NCI-H1694 treated with DMSO at 0.1 percent for 48 hours (cell line): ENCODE measurements around the gene UBE2J2.

ENCODE experiments used
- DNase-seq: peaks from one replicate; lab custom pipeline; 2025; lab: John Stamatoyannopoulos, UW

Gene UBE2J2

DNA sequence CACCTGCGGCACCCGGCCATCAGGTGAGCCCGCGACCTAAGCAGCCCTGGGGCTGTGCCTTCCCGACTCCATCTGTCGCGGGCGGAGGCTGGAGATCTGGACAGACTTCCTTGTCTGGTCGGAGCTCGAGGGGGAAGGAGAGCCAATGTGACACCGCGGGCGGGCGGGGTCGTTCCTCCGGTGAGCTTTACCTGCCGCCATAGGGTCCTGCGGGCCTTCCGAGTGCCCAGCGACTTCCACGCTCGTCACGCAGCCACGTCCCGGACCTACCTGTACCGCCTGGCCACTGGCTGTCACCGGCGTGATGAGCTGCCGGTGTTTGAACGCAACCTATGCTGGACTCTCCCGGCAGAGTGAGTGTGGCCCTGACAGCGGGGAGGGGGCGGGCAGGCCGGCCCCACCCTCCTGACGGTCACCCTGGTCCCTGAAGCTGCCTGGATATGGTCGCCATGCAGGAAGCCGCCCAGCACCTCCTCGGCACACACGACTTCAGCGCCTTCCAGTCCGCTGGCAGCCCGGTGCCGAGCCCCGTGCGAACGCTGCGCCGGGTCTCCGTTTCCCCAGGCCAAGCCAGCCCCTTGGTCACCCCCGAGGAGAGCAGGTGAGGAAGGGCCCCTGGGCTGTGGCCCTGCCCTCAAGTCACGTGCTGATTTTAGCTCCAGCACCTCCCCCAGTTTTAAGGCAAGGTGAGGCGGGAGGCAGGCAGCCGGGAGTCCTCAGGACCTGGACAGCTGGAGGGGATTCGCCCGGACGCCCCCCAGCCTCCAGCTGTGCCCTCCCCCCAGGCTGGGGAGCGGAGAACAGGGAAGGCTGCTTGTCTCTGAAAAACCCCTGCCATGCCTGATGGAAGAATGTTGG is 35.8 kb upstream of the UBE2J2 start:
- no peak for DNase-seq

DNA sequence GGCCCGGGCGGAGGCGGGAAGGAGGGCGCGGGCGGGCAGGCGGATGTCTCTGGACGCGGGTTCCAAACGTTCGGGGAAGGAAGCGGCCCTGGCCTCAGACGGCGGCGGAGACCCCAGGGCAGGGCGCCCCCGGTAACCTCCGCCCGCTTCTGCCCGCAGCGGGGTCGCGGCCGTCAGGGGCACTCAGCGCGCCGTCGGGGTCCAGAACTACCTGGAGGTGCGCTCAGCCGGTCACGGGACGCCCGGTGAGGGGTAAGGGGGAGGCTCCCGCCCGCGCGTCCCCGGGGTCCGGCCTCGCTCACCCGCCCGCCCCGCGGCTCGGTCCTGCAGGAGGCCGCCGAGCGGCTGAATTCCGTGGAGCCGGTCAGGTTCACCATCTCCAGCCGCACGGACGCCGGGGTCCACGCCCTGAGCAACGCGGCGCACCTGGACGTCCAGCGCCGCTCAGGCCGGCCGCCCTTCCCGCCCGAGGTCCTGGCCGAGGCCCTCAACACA is 35.1 kb upstream of the UBE2J2 start:
- DNase-seq = no peak

DNA sequence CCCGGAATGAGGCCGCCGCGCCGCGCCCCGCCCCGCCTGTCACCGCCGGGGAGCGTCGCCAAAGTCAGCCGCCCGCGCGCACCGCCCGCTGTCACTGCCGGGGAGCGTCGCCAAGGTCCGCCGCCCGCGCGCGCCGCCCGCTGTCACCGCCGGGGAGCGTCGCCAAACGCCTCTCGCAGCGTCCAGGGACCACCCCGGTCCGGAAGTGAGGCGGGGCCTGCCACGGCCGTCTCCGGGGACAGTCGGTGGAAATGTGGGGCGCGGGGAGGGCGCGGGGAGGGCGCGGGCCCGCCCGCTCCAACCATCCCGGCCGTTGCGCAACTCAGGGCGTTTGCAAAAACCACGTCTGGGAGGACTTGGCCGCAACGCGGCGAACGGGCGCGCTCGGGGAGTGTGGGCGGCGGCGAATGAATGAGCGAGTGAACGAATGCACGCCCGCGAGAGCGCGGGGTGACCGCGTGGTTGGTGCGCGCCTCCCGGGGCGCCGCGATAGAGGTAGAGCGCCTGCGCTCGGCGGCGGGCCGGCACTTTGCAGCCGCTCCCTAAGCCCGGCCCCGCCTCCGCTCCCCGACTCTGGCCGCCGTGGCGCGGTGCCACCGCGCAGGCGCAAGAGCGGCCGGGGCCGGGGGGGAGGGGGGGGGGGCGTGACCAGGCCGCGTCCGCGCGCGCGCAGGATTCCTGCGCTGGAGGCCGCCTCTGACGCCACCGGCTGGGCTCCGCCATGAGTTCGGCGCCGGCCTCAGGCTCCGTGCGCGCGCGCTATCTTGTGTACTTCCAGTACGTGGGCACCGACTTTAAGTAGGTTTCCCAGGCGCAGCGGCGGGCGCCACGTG is 34.5 kb upstream of the UBE2J2 start, which contains the start of the genes ACAP3 and PUSL1:
TSS of gene ACAP3 (minus strand) at position 8 of the 833 bp plus-strand sequence. CDS start 115 bp downstream, outside the sequence.
TSS of gene PUSL1 (plus strand) at position 675 of the 833 bp plus-strand sequence. CDS start at position 722, 47 bp downstream.
- peak; percentile 74 for DNase-seq

DNA sequence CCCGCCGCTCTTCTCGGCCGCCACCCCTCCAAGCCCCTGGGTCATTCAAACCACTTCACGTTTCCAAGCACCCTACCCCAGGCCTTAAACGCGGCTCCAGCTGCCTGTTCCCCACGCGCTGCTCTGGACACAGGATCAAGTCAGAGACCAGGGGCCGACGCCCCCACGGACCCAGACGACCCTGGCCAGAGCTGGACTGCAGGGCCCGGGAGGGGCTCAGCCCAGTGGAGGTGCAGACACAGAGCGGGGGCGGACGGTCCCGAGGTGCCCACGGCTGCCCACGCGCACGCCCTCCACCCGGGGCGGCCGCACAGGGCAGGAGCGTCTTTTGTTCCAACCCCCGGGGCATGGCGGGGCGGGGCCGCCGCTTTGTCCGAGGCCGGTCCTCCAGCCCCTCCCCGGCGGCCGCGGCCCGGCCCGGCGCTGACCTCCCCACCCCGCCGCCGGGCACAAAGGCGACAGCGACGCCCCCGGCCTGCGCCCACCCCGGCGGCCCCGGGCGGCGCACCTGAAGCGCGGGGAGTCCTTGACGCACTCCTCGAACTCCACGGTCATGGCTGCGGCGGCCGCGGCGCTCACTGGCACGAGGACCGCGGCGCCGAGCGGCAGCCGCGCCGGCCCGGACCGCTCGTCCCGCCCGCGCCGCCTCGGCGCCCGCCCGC is 33.7 kb upstream of the UBE2J2 start:
- no peak for DNase-seq

DNA sequence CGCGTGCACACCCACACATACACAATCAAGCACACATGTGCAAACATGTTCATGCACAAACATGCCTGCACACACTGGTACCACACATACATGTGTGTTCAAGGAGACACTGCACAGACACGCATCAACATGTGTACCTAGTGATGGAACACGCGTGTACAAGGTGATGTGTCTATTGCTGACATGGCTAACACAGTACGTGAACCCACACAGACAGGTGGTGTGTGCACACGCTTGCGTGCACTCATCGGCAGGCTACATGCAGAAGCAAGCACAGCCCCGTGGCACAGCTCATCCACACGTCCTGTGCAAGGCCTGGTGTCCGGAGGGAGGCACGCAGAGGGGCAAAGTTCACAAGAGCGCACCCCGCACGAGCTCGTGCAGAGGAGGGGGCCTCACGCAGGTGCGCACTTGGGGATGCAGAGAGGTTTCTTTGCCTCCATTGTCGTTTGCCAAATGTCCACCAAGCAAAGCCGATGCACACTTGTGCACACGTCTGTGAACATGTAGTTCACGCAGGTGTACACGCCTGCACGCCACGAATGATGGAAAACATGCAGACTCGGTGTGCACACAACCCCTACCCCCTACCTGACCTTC is 33.1 kb upstream of the UBE2J2 start:
- DNase-seq = no peak

DNA sequence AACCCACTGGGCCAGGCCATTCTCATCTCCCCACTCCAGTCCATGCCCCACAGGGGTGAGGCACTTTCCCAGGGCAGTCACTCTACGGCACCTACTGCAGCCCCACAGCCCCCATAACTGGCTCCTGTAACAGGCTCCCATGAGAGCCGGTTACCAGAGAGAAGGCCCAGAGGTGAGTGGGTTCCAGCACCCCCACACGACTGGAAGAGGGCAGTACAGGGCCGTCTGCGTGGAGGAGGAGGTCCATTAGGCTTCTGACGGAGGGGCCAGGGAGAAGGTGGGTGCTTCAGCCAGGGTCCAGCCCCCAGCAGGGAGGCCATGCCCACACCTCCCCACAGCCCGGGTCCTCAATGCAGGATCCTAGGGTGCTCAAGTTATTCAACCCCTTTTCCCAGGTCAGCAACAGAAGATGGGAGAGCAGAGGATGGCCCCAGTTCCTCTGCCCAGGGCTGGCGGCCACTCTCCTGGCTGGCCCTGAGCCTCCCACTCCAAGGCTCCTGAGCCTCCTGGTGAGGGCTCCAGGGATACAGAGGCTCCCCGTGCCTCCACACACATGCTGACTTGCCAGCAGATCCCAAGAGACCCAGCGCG is 32.5 kb upstream of the UBE2J2 start:
- no peak for DNase-seq

DNA sequence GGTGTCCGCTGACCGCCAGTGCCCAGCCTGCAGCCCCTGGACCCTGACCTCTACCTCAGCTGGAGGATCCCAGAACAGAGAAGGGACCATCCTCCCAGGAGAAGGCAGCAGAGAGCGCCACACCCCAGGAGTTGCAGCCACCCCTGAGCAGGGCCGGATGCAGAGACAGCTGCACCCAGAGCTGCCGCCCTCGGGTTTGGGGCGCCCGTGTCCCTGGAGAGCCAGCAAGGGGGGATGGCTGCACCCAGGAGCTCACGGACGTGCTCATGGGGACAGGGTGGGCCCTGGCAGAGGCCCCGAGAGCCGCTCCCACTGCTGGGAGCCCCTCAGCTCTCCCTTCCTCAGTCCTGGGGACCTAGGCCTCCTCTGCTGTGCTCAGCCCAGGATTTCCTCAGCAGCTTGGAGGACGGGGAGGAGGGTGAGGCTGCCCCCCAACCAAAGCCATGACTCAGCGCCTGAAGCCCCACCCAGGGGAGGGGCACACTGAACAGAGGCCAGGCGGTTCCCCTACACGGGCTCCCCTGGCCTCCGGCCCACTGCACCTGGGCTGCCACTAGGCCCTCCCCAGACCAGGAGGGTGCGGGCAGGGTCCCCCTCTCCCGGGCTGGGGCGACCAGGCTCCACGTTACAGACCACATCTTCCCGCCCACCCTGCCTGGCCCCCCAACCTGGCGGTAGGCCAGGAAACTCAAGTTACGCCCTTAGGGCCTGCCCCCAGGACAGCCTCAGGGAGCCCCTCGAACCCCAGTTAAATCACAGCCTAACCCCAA is 31.8 kb upstream of the UBE2J2 start:
- peak; percentile 67 for DNase-seq

DNA sequence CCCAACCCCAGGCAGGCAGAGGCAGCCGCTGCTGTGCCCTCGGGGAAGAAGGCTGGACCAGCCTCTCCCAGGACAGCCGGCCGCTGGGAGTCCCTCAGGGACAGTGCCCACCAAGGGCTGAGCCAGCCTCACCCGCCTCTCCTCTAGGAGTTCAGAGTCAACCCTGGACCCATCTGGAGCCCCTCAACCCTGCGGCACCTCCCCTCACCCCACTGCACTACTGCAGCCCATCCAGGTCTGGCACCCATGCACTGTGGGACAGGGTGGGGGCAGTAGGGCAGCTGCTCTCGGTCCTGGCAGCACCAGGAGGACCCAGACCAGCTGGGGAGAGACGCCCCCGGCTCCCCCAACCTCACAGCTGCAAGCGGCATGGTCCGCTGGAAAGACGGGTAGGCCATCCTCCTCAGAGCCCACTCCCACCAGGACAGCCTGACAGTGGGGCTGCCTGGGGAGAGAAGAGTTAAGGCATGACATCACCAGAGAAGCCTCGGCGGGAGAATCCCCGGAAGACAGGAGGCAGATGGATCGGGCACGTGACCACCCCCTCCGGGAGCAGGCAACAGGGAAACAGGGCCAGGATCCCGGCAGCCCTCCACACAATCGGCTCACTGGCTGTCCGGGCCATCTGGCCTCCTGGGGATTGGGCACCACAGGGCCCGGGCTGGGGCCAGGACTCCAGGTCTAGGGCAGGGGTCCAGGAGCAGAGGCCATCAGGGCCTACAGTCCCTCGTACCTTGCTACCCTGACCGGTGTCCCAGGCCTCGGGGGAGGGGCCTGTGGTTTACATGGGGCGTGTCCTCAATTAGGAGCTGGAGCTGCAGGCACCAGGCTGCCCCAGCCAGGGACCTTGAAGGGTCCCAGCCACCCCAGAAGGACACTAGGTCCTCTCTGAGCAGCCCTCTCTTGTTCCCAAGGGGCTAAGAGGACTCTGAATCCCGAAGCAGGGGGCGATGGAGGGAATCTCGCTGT is 31.0 kb upstream of the UBE2J2 start:
- peak; percentile 90 for DNase-seq

DNA sequence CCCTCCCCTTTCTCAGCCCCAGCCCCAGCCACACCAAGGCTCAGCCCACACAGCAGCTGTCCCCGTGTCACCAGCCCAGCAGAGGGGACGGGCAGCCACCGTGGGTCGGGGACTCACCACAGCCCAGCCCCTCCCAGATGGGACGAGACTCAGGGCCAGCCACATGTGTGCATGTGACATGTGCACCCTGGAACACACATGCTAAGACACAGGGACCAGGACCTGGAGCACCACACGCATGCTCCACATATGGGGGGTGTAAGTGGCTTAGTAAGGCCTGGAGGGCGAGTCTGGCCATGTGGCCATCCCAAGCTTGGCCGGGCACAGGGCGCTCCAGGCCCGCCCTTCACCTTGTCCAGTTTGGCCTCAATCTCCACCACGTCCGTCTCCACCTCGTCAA is 30.1 kb upstream of the UBE2J2 start:
- no peak for DNase-seq

DNA sequence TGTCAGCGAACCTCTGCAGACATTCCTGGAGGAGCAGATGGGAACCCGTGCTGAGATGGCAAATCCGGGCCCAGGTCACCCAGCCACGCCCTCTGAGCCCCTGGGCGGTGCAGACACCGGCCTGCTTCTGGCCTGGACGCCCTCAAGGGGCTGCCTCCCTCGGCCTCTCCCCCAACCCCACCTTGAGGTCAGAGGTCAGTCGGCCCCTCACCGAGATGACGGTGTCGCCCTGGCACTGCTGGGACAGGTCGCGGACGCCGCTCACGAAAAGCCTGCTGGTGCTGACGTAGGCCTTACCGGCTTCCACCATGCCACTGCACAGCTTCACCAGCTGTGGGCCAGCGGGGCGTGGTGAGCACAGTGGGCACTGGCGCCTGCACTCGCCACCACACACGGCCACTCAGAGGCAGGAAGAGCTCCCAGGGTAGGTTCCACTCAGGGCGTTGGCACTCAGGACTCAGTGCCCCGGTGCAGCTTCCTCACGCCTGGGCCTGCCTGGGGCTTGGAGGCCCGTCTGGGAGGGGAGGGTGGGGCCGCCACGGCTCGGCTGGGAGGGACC is 29.4 kb upstream of the UBE2J2 start:
- peak; percentile 16 for DNase-seq

DNA sequence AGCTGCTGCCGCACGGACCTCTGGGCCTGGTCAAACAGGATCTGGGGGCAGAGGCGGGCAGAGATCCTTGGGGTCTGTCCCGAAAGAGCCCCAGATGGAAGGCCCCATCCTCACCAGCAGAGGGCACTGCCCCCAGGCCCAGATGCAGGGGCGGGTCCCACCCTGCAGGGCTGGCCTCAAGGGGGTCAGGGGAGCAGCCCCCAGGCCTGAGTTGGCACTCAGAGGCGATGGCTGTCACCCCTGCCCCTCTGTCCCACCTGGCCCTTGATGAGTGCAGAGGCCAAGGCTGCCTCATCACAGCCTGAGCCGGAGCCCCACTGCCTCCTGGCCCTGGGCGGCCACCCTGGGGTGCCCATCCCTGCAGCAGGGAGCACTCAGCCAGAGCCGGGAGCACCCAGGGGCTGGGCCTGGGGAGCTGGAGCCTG is 28.4 kb upstream of the UBE2J2 start:
- DNase-seq = no peak

DNA sequence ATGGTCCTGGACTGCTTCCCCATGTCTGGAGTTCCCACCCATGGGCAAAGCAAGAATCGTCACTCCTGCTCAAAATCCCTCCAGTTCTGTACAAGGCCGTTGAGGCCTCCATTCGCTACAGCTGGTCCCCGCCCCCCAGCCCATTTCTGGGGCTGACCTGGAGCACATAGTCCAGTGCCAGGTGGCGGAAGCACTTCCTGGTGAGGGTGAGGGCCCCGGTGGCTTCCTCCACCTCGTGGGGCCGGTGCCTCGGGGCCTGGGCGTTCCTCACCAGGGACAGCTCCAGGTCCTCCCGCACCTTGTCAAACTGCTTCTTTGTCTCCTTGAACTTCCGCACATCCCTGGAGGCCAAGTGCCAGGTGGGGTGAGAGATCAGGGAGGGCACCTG is 26.7 kb upstream of the UBE2J2 start:
- DNase-seq = no peak

DNA sequence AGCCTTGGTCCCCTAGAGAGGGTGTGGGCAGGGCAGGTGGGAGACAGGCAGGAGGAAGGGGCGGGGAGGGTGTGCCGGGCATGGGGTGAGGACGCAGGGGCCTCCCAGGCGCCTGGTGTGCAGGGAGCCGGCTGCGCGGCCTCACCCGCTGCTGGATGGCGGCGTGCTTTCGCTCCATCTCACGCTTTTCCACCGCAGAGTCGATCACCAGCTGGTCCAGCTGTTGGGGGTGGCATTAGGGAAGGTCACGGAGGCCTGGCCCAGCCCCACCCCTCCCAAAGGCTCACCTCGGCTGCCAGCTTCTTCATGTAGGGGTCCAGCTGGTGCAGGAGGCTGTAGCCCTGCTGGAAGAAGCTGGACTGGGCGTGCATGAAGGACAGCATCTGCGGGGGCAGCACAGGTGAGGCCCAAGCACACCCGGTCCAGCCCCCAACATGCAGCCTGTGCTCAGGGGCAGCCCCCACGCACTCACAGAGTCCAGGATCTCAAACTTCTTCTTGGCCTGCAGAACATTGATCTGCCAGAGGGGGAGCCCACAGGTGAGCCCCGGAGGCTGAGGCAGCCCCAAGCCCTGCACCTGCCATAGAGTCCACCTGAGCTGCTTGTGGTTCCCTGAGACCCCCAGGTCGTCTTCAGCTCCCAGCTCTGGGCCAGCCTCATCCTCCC is 26.2 kb upstream of the UBE2J2 start:
- no peak for DNase-seq

DNA sequence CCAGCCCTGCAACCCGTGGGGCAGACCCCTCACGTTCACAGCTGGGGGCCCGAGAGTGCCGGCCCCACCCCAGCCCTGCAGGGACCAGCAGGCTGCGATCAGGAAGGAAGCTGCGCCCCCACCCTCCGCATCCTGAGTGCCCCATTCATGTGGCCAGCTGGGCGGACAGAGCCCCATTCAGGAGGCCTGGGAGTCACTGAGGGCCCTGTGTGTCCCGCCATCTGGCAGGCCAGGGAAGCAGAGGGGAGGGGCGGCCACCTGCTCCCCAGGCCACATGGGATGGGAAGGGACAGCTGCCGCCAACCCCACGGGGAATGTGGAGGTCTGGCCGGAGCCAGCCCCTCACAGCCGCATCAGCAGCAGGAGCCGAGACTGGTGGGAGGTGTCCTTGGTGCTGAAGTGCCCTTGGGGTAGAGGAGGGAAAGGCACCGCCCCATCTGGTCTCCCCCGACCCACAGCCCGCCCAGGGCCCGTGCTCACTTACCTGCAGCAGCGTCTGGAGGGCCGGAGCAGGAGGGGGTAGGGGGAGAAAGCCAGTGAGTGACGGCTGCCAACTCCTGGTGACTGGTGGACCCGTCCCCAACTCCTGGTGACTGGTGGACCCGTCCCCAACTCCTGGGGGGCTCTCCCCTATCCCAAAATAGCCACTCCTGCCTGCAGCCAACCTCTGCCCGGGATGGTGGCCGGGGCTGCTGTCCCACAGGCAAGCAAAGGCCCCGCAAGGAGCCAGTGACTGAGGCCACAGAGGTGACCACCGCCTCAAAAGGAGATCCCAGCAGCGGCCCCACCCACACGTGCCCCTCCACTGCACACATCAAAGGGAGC is 25.4 kb upstream of the UBE2J2 start:
- DNase-seq = no peak

DNA sequence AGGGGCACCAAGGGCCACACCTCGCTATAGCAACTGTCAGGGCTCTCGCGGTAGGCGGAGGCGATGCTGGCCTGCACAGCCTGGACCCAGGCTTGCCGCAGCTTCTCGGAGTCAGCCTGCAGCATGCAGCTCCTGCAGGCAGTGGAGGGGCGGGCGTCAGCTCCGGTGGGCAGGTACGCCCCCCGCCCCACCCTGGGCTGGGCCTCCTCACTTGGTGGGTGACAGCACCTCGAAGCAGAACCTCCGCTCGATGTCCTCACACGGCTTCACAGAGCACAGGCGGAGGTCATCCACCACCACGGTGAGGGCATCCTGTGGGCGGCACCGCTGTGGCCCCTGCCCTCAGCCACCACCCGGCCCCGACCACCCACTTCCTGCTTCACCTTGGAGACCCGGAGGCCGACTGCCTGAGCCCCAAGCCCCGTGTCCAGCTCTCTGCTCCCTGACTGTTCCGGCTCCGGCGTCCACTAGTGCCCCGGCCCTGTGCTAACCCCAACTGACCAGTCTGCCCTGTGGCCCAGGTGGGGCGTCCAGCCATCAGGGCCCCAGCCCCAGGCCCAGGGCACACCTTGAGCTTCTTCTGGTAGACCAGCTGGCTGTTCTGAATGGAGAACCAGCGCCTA is 24.3 kb upstream of the UBE2J2 start:
- no peak for DNase-seq

DNA sequence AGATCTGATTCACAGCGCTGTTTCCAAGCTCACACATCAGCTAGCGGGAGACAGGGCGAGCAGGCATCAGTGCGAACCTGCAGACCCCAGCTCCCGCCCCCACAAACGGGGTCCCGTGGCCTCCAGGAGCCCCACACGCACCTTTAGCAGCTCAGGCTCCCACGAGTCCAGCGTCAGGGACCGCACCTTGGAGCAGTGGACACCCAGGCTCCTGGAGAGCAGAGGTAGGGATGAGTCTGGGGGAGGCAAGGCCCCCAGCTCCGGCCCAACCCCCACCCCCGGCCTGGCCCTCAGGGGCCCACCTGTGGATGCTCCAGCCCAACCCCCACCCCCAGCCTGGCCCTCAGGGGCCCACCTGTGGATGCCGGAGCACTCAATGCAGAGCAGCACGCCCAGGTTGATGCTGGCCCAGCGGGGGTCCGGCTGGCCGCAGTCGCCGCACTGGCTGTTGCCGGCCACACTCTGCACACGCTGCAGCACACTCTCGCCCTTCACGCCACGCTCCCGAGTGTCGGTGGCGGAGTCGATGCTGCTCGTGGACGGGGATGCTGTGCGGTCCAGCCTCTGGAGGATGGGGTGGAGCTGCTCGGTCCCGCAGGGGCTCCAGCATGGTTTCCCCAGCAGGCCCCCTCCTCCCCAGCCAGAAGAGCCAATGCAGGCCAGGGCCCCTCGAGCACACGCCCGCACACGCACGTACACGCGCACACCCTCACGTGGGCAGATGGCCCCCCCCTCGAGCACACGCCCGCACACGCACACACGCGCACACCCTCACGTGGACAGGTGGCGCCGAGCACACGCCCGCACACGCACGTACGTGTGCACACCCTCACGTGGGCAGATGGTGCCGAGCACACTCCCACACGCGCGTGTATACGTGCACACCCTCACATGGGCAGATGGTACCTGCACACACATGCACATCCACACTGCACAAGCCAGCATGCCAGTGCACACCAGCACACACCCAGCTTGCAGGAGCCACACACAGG is 22.7 kb upstream of the UBE2J2 start:
- DNase-seq = no peak
